GM19023 (cell line): ENCODE measurements around the gene CMSS1.
A peak's percentile ranks its signal among the peaks of the same experiment; 100 is the strongest.

Experiments
- ATAC-seq: cut with Tn5 transposase; IDR thresholded peaks from one replicate; pipeline ENCODE4 v1.9.1; 2021; ENCODE audit warnings: mild to moderate bottlenecking, moderate library complexity; ENCODE audit not compliant: unreplicated experiment

Gene CMSS1

DNA sequence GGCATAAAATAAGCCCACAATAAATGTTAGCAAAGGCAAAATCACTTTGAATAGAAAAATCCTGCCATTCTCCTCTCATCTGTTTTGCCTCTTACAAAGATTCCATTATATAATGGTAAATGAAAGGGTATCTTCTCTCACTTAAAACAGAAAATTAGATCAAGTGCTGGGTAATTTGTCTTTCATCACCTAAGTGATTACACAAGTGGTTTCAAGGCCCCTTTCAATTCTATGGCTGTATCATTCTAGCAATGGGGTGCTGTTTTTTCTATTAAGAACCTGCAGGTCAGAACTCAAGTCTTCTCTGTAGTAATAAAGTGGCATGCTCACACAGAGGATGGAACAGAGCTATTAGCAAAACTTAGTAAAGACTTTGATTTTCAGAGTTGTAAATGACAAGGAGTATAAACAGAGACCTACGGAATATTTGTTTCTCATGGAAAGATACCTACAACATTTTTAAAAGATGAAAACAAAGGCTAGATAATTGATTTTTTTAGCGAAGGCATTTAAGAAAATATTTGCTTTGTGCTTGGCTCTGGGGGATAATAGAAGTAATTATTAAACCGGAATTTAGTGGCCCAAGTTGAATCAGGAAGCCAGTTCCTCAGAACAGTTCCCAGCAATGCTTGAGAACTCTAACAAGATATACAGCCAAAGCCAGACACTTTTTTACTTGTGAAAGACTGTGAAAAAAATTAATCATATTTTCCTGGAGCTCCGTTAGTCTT lies 137.4 kb downstream of the CMSS1 start:
- no peak for ATAC-seq

- ATAC-seq = no peak
Measured at GRCh38 chr3:99955773-99956562, 138.3 kb downstream of the CMSS1 start.

DNA sequence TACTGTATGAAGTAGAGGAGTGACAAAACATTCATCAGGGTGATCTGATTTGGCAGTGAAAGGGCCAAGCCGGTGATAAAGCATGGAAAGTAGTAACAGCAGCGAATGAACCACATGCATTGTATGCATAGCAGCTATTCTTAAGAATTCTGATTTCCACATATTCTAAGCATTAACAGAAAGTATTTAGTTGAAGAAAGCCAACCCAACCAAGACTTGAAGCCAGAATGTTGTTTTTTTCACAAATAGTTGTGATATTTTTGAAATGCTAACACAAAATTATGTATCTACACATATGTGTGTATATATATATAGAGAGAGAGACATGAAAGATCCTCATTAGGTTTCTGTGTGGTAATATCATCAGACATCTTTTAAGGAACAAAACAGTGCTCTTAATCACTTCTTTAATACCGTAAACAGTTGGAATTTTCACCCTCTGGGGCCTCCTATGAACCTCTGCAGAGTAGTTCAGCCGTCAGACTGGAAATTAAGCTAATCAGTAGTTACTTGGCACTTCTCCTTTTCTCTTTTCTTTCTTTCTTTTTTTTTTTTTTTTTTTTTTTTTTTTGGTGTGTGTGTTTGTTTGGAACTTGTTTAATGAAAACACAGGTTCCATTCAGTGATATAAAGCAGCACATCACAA lies 139.6 kb downstream of the CMSS1 start:
- no peak for ATAC-seq

- no peak for ATAC-seq
Measured at GRCh38 chr3:99958222-99958912, 140.7 kb downstream of the CMSS1 start.

GRCh38 chr3:99960123-99960878 lies 142.6 kb downstream of the CMSS1 start:
- no peak for ATAC-seq

DNA sequence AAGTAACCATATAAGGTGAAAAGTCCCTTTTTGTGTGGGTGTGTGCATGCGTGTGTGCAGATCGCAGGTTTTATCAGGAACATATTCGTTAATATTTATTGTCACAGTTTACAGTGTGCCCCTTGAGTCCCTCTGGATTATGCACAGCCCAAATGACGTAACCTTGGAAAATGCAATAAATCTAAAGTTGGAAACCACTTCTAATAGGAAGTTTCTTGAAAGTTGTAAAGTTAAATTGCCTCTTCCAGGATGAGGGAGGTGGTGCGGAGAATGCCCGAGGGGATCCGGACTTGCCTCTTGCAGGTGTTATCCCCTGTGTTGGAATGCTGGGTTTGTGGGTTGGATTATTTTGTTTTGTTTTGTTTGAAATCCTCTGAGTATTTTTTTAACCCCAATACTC lies 143.3 kb downstream of the CMSS1 start:
- ATAC-seq = no peak

DNA sequence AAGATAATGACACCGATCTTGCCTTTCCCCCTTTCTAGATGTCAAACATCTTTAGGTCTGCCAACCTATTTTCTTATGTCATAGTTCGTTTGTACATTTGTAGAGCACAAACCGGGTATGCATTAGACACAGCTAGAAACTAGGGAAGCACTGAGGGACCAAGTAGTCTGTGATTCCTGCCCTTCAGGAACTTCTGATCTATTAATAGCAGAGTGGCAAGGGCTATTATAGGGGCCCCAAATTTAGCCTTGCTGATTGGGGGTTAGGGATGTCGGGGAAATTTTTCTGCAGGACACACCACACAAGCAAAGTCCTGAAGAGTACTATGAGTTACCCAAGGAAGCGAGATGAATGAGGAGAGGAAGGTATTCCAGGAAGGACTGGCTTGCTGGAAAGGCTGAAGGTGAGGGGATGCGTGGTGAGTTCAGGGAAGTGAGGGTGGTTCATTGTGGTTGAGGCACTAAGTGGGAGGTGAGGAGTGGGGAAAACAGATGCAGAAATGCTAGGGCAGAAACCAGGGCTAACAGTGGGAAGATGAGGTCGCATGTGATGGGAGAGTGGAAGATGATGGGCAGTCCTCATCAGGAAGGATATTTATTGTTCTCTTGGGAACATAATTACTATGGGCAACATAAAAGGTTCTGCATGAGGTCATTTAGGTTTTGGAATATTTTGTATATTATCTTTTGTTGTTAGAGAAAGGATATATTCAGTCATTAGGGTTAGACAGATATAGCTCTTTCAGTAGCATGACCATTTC lies 144.3 kb downstream of the CMSS1 start:
- ATAC-seq = no peak

GRCh38 chr3:99962703-99963102 lies 145.0 kb downstream of the CMSS1 start:
- ATAC-seq = no peak

DNA sequence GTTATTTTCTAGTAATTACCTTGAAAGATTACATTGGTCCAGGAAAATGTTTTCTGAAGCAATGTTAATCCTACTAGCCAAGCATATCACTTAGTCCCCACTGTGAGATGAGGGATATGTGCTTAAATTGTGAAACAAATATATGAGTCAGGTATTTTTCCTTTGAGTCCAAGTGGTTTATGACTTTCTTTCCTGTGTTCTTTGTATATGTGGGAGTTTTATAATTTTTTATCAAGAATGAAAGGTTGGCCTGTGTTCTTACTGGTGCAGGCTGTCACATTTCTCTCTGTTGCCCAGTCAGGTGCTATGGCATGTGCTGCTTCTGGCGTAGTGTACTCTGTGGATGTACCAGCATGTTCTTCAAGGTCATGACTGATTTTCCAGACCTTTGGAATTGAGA lies 147.4 kb downstream of the CMSS1 start:
- ATAC-seq = no peak

DNA sequence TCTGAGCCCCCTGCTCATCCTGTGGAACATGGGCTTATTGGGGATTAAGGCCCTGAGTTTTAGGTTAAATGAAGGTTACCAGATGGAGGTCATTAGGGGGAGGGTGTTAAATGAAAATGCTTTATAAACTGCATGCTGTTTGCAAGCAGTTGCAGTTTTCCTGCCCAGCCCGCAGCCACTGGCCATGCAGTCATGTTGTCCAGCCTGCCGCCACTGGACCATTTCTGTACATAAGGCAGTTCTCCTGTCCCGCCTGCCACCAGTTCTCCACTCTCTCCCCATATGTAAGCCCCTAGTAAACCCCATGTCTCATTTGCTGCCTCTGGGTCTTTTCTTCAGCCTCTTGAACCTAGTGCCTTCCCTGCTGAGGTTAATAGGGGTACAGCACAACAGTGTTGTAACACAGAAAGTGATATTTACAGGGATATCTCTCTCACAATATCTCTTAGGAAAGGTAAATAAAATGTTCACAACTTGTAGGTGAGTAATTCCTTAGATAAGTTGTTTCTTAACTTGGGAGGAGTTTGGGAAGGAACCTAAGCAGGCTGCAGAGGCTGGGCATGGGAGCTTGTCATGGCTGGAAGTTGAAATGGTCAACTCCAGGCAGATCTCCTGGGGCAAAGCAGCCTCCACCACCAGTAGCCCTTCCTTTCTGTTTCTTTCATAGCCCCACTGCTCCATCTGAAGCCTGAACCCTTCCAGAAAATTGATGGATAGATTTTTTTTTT lies 148.2 kb downstream of the CMSS1 start:
- ATAC-seq = no peak

GRCh38 chr3:99966662-99967416 lies 149.2 kb downstream of the CMSS1 start:
- ATAC-seq = no peak

DNA sequence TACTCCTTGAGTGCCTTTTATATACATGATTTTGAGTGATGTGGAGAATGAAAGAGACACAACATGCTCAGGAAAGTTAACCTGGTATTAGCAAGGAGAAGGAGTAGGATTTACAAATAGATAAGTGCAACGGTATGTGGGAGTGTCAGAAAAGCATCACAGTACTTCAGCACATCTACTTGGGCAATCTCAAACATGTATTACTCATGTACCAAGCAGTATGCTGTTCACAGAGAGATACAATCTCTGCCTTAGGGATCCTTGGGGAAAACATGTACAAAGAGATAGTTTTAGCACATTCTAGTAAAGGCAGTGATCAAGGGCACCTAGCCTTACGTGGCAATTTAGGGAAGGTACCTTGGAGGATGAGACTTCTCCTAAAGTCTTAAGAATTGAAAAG lies 150.1 kb downstream of the CMSS1 start:
- ATAC-seq = no peak

DNA sequence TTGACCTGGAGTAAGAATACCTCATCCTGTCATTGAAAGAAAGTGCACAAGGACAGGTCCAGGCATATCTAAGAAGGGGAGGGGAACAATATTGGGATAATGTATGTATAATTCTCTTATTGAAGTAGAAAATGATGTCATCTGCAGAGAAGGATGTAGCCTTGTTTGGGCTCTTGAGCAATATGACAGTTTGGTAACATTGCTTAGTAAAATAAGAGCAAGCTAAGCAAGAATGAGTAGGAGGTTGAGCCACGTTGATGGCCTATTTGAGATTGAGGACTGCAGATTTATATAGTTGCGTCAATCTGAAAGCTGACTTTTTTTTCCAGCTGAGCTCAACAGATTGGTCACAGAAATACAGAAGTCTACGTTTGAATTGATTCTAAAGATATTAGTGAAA lies 151.5 kb downstream of the CMSS1 start:
- no peak for ATAC-seq

DNA sequence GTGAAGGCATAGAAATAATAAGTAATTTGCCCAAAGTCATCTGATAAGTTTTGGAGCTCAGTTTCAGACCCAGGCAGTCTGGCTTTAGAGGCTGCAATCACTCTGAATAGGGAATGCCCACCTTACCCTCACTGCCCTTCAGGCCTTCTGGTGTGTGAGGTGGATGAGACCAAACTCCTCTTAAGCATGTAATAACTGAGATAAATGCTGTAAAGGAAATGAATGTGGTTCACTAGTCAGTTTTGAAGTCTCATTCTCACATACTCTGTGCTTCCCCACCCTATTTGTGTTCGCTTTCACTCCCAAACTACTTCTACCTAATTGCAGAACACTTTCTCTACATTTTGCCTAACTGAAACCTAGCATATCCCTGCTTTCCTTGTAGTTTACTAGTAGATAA lies 152.5 kb downstream of the CMSS1 start:
- peak; percentile 97 for ATAC-seq

DNA sequence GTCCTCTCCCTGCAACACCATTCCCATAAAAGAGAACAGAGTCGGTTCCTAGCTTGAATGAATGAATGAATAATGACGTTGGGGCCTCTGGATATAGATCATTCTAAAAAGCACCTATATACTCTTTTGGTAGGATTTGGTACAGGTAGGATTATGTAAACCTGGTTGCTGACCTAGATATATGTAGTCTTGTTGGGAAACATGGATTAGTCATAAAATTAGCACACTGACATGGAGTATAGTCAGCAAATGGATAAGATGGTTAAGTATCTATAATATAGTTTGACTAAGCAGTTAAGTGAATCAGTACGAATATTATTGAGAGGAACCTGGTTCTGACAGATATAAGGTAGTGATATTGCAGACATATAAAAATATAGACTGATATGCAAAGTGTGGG lies 154.1 kb downstream of the CMSS1 start:
- ATAC-seq = no peak

- ATAC-seq = no peak
Measured at GRCh38 chr3:99972380-99973104, 154.9 kb downstream of the CMSS1 start.

DNA sequence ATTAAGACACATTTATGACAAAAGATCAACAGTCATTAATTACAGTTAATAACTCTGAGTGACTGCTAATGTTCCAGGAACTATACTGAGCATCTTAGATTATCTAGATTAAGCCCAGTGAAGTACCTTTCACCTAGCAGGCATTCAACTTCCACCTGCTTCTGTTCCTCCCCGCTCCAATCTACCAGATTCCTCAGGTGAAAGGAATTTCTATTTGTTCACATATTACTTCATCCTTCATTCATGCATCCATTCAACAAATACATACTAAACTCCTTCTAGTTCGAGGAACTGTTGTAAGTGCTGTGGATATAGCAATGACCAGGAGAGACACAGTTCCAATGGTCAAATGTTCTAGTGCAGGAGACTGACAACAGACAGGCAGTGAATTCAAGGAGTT lies 157.3 kb downstream of the CMSS1 start:
- ATAC-seq = no peak

DNA sequence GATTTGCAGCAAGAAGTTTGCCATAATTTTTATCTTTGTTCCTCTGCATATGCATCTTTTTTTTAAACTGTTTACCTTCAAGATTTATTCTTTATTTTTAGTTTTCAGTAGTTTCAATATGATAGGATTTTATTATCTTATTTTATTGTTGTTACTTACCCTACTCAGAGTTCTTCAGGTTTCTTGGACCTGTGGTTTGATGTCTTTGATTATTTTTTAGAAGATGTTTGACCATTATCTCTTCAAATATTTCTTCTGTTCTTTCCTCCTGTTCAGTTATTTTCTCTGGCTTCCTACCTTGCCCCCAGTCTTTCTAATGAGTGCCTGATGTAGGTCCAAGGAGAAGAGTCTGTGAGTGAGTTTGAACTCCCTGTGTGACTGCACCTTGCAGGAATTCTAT lies 158.9 kb downstream of the CMSS1 start:
- ATAC-seq = no peak
